Activated naive CD8-positive, alpha-beta T cell treated with anti-CD3 and anti-CD28 coated beads for 36 hours (primary cell): ENCODE results near the gene LILRA6. TPM values are rescaled to one million over a fixed set of nuclear protein-coding genes. Genes with fewer than 3 reads are reported as not detected.
A peak's percentile ranks its signal among the peaks of the same experiment; 100 is the strongest.

ENCODE experiments used
- DNase-seq: peaks from one replicate; pipeline ENCODE4 v3.0.0; 2021
- H3K27ac Mint-ChIP-seq: one replicate; pipeline ENCODE4 v1.8.0; 2022; ENCODE audit warnings: mild to moderate bottlenecking, moderate library complexity, mixed read lengths
- H3K27me3 Mint-ChIP-seq: one replicate; pipeline ENCODE4 v1.8.0; 2022; ENCODE audit warnings: mild to moderate bottlenecking, mixed read lengths
- H3K36me3 Mint-ChIP-seq: one replicate; pipeline ENCODE4 v1.8.0; 2021; ENCODE audit warnings: mild to moderate bottlenecking, mixed read lengths
- H3K4me1 Mint-ChIP-seq: one replicate; pipeline ENCODE4 v1.8.0; 2021; ENCODE audit warnings: mixed read lengths
- H3K4me3 Mint-ChIP-seq: one replicate; pipeline ENCODE4 v1.8.0; 2022; ENCODE audit warnings: mild to moderate bottlenecking, moderate library complexity, mixed read lengths
- H3K9me3 Mint-ChIP-seq: one replicate; pipeline ENCODE4 v1.8.0; 2022; ENCODE audit warnings: mixed read lengths
- total RNA-seq, 2 experiments: library from RNA; stranded (reverse); gene quantifications; one replicate each; pipeline ENCODE4 v1.2.3, GENCODE V29; 2021

The LILRA6 gene
- total RNA-seq, 2 experiments from 2014 or later: not detected

GRCh38 chr19:54191811-54192453, 50.7 kb downstream of the LILRA6 start:
- Mint-ChIP-seq H3K36me3 (peaks cover 21% of the 10 kb centered on the region), H3K9me3 (no peaks in the 10 kb centered on the region), H3K27ac (peak overlapping the region; percentile 90), H3K4me1 (peaks cover 23% of the 10 kb centered on the region), H3K27me3 (no peaks in the 10 kb centered on the region), H3K4me3 (peak overlapping the region; percentile 87)
- DNase-seq: no peak

GRCh38 chr19:54191011-54191810, 51.4 kb downstream of the LILRA6 start, which contains the start of gene TSEN34:
TSS of gene TSEN34 (plus strand) at chr19:54191308. CDS start at chr19:54191365, 57 bp downstream.
- Mint-ChIP-seq H3K4me3 (peak within 1 kb of the TSS; percentile 87), H3K27me3 (no peaks in the 10 kb centered on the region), H3K36me3 (peaks cover 25% of the 10 kb centered on the region)

DNA sequence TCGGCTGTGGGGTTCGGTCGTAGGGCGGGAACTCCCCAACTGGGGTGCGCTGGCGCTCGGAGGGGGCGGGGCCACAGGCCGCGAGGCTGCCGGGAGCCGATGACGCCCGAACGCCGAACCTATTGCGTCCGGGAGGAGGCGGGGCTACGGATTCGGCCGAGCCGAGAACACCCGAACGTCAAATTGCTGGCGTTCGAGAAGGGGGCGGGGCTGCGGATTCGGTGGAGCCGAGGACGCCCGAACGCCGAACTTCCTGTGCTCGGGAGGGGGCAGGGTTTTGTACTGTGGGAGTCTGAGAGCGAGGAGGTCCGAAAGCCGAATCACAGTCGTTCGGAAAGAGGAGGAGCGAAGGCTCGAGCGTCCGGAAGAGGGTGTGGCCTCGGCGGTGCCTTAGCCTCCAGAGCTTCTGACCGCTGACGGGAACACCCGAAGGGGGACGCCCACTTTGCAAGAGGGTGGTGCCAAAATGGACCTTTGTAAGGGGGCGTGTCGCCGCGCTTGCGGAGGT, 52.0 kb downstream of the LILRA6 start:
- peak overlapping the region; percentile 87 for H3K4me3 Mint-ChIP-seq
- H3K36me3 Mint-ChIP-seq: peaks cover 25% of the 10 kb centered on the region
- H3K4me1 Mint-ChIP-seq: peaks cover 23% of the 10 kb centered on the region
- H3K27ac Mint-ChIP-seq: peak overlapping the region; percentile 98
- DNase-seq: peak; percentile 100
- H3K27me3 Mint-ChIP-seq: no peaks in the 10 kb centered on the region
- no peaks in the 10 kb centered on the region for H3K9me3 Mint-ChIP-seq

More at GRCh38 chr19:54191011-54191810, 51.4 kb downstream of the LILRA6 start, which contains the start of gene TSEN34:
- DNase-seq: peak; percentile 93
- Mint-ChIP-seq H3K4me1 (peaks cover 23% of the 10 kb centered on the region), H3K9me3 (no peaks in the 10 kb centered on the region), H3K27ac (peak within 1 kb of the TSS; percentile 98)

- H3K36me3 Mint-ChIP-seq: peaks cover 22% of the 10 kb centered on the region
- DNase-seq: peak; percentile 100
- peak overlapping the region; percentile 87 for H3K4me3 Mint-ChIP-seq
- peak overlapping the region; percentile 98 for H3K27ac Mint-ChIP-seq
- H3K9me3 Mint-ChIP-seq: no peaks in the 10 kb centered on the region
- peaks cover 22% of the 10 kb centered on the region for H3K4me1 Mint-ChIP-seq
- no peaks in the 10 kb centered on the region for H3K27me3 Mint-ChIP-seq
Observed at GRCh38 chr19:54189735-54190502, 52.7 kb downstream of the LILRA6 start.

- no peaks in the 10 kb centered on the region for H3K9me3 Mint-ChIP-seq
- H3K27me3 Mint-ChIP-seq: no peaks in the 10 kb centered on the region
- peak within 1 kb of the TSS; percentile 98 for H3K27ac Mint-ChIP-seq
- peaks cover 21% of the 10 kb centered on the region for H3K36me3 Mint-ChIP-seq
- H3K4me3 Mint-ChIP-seq: peak within 1 kb of the TSS; percentile 87
- peaks cover 22% of the 10 kb centered on the region for H3K4me1 Mint-ChIP-seq
- no peak for DNase-seq
Observed at GRCh38 chr19:54189145-54189734, 53.4 kb downstream of the LILRA6 start, which contains the start of gene MBOAT7. TSS of gene MBOAT7 (minus strand) at chr19:54189580. CDS start at chr19:54188508, 1,072 bp downstream.

GRCh38 chr19:54188215-54188871, 54.2 kb downstream of the LILRA6 start:
- peaks cover 20% of the 10 kb centered on the region for H3K4me1 Mint-ChIP-seq
- H3K27me3 Mint-ChIP-seq: no peaks in the 10 kb centered on the region
- H3K4me3 Mint-ChIP-seq: peak overlapping the region; percentile 87
- peak; percentile 42 for DNase-seq
- H3K27ac Mint-ChIP-seq: peak overlapping the region; percentile 86
- H3K36me3 Mint-ChIP-seq: peaks cover 25% of the 10 kb centered on the region
- H3K9me3 Mint-ChIP-seq: no peaks in the 10 kb centered on the region

DNA sequence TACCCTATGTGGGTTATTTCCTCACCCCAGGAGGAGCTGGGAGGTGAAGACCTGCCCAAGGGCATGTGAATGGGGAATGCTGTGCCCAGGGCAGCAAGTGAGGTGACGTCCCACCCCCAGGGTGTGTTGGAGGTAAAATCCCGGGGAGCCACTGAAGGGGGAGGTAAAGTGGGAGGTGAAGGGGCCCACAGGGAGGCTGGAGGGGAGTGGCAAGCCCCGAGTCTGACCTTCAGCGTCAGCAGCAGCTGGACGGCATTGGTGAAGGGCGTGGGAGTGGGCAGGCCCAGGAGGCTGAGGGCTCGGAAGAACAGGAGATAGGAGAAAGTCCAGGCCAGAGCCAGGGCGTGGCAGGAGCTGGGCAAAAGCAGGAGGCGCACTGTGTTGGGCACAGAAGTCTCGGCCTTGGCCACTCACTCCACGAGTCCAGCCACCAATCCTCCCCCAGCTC, 55.6 kb downstream of the LILRA6 start:
- no peaks in the 10 kb centered on the region for H3K27me3 Mint-ChIP-seq
- no peak overlapping the region for H3K27ac Mint-ChIP-seq
- no peak for DNase-seq
- peaks cover 9% of the 10 kb centered on the region for H3K4me1 Mint-ChIP-seq
- peaks cover 15% of the 10 kb centered on the region for H3K36me3 Mint-ChIP-seq
- H3K4me3 Mint-ChIP-seq: peak overlapping the region; percentile 87
- no peaks in the 10 kb centered on the region for H3K9me3 Mint-ChIP-seq

Other genes starting within 250 kb of the LILRA6 start
- gene VSTM1, start 178.9 kb downstream of the LILRA6 start, total RNA-seq: not detected
- not detected for gene TARM1, start 161.4 kb downstream of the LILRA6 start, total RNA-seq
- gene OSCAR, start 142.0 kb downstream of the LILRA6 start, total RNA-seq: under 1 TPM; 0.37 to 0.38 TPM
- 10 to 100 TPM; 93.6 to 97.9 TPM for gene NDUFA3, start 139.9 kb downstream of the LILRA6 start, total RNA-seq
- 10 to 100 TPM; 33.3 to 38.5 TPM for gene TFPT, start 127.1 kb downstream of the LILRA6 start, total RNA-seq
- gene PRPF31, start 127.0 kb downstream of the LILRA6 start, total RNA-seq: 100 to 1,000 TPM; 120 to 124 TPM
- 10 to 100 TPM; 59.0 to 62.1 TPM for gene CNOT3, start 105.0 kb downstream of the LILRA6 start, total RNA-seq
- gene LENG1, start 83.1 kb downstream of the LILRA6 start, total RNA-seq: 1 to 10 TPM; 3.2 to 4.1 TPM
- not detected for gene TMC4, start 69.6 kb downstream of the LILRA6 start, total RNA-seq
- gene MBOAT7, start 53.2 kb downstream of the LILRA6 start, total RNA-seq: 10 to 100 TPM; 57.0 to 57.1 TPM
- gene TSEN34, start 51.5 kb downstream of the LILRA6 start, total RNA-seq: 10 to 100 TPM; 15.5 to 16.4 TPM
- 1,000 to 10,000 TPM; 1,783 to 1,787 TPM for gene RPS9, start 41.9 kb downstream of the LILRA6 start, total RNA-seq
- gene LILRB3, start 19.8 kb downstream of the LILRA6 start, total RNA-seq: not detected
- not detected for gene LILRB5, start 14.5 kb upstream of the LILRA6 start, total RNA-seq
- gene LILRB2, start 38.3 kb upstream of the LILRA6 start, total RNA-seq: not detected
- not detected for gene LILRA5, start 70.4 kb upstream of the LILRA6 start, total RNA-seq
- under 1 TPM in 1 of 2 experiments, not detected in 1; 0.40 TPM for gene LILRA4, start 96.4 kb upstream of the LILRA6 start, total RNA-seq
- gene LAIR1, start 122.1 kb upstream of the LILRA6 start, total RNA-seq: 10 to 100 TPM in 1 of 2 experiments, 1 to 10 TPM in 1; 9.0 to 10.1 TPM
- 1 to 10 TPM in 1 of 2 experiments, under 1 TPM in 1; 0.98 to 1.8 TPM for gene TTYH1, start 172.7 kb upstream of the LILRA6 start, total RNA-seq
- gene LENG8, start 206.4 kb upstream of the LILRA6 start, total RNA-seq: 100 to 1,000 TPM; 101 to 108 TPM
- gene LENG9, start 221.0 kb upstream of the LILRA6 start, total RNA-seq: 1 to 10 TPM; 4.3 to 4.9 TPM
- under 1 TPM in 1 of 2 experiments, not detected in 1; 0.34 TPM for gene CDC42EP5, start 230.5 kb upstream of the LILRA6 start, total RNA-seq